ENCODE data around the gene ZCCHC18.
"Not testable (repeated sequence)": the region's sequence is repeated elsewhere in the genome, so short reads cannot be mapped to it uniquely, and the experiment has no call there.

GRCh38 chrX:104110491-104111240 is 1.7 kb upstream of the ZCCHC18 start:
- not testable (repeated sequence) for TF ChIP-seq CTCF (IDR thresholded peaks at IDR 0.05; ENCODE audit: extremely low read depth in 1 of 2, insufficient read depth in 1 of 2, low read depth in 1 of 2, low read length in 2 of 2); EZH2 (IDR thresholded peaks at IDR 0.05; ENCODE audit: borderline replicate concordance, low read depth, low read length, severe bottlenecking); POLR2A (IDR thresholded peaks at IDR 0.05; ENCODE audit: low read depth, low read length)

Measured in endothelial cell of umbilical vein (primary cell).